ENCODE results near the gene POLE.

- TF ChIP-seq CTCF (IDR thresholded peaks at IDR 0.05 in 2 of 3, conservative IDR thresholded peaks at IDR 0.05 in 1 of 3; ENCODE audit: control insufficient read depth in 2 of 3, extremely low read depth in 1 of 3, insufficient read depth in 1 of 3, low read depth in 3 of 3, low read length in 3 of 3), result no peak
- no peak for TF ChIP-seq ZNF24 (IDR thresholded peaks at IDR 0.05)
- no peak for TF ChIP-seq POLR2AphosphoS5 (IDR thresholded peaks at IDR 0.05; ENCODE audit: low read length)
- TF ChIP-seq NR2C2 (IDR thresholded peaks at IDR 0.05; ENCODE audit: borderline replicate concordance, control insufficient read depth, insufficient read length, low read depth), result no peak
- TF ChIP-seq RFX5 (IDR thresholded peaks at IDR 0.05; ENCODE audit: low read depth, low read length), result no peak
- TF ChIP-seq USF2 (IDR thresholded peaks at IDR 0.05; ENCODE audit: borderline replicate concordance, low read depth, low read length), result no peak
- TF ChIP-seq CREM (IDR thresholded peaks at IDR 0.05; ENCODE audit: low read depth), result no peak
Measured at GRCh38 chr12:132717011-132717410, 29.9 kb upstream of the POLE start.

All from GM12878 (cell line).